Duodenal mucosa (tissue), 2 donors: ENCODE results near the gene MSANTD2.

Experiments
- H3K27ac ChIP-seq: one replicate; pipeline ENCODE4 v1.7.0; 2013; ENCODE audit warnings: low read depth, low read length
- H3K27me3 ChIP-seq, 2 donors: one replicate each; pipeline ENCODE4 v1.7.0; 2013; ENCODE audit warnings: low read length in 2 of 2, control low read depth in 1 of 2; ENCODE audit not compliant: insufficient read depth in 2 of 2, control insufficient read depth in 1 of 2
- H3K36me3 ChIP-seq, 2 donors: one replicate each; pipeline ENCODE4 v1.7.0; 2013; ENCODE audit warnings: low read length in 2 of 2, control low read depth in 1 of 2; ENCODE audit not compliant: insufficient read depth in 2 of 2, control insufficient read depth in 1 of 2
- H3K4me1 ChIP-seq, 2 donors: one replicate each; pipeline ENCODE4 v1.7.0; 2013; ENCODE audit warnings: low read length in 2 of 2, control low read depth in 1 of 2; ENCODE audit not compliant: insufficient read depth in 2 of 2, control insufficient read depth in 1 of 2
- H3K4me3 ChIP-seq, 2 donors: one replicate each; pipeline ENCODE4 v1.7.0; 2013; ENCODE audit warnings: low read length in 2 of 2, low read depth in 1 of 2
- H3K9ac ChIP-seq, 2 donors: one replicate each; pipeline ENCODE4 v1.7.0; 2013; ENCODE audit warnings: low read length in 2 of 2, low read depth in 1 of 2
- H3K9me3 ChIP-seq, 2 donors: one replicate each; pipeline ENCODE4 v1.7.0; 2013; ENCODE audit warnings: low read length in 2 of 2, control low read depth in 1 of 2; ENCODE audit not compliant: control insufficient read depth in 1 of 2

The MSANTD2 gene

GRCh38 chr11:124839128-124839971 lies 39.1 kb upstream of the MSANTD2 start:
- no peak overlapping the region for H3K9ac ChIP-seq

DNA sequence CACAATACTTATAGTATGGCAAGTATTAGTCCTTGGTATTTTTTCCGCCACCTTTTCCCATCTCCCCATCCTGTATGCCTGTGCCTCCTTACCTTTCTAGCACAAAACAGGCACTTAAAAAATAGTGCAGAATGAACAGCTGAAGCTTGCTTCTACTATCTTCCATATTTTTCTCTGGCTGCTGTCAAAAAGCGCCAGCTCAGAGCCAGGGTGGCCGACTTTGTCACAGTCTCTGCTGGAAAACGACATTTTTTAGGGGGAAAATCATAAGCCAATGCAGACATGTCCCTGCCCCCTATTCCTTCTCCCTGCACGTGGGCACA lies 38.6 kb upstream of the MSANTD2 start:
- Histone ChIP-seq H3K36me3 (no peaks in the 10 kb centered on the region), H3K4me1 (peaks cover 4 to 10% of the 10 kb centered on the region in 2 donors), H3K9me3 (no peaks in the 10 kb centered on the region), H3K4me3 (no peak overlapping the region), H3K27me3 (peaks cover 59 to 60% of the 10 kb centered on the region in 2 donors), H3K27ac (no peak overlapping the region), H3K9ac (no peak overlapping the region)

More at GRCh38 chr11:124839128-124839971, 39.1 kb upstream of the MSANTD2 start:
- no peaks in the 10 kb centered on the region for H3K9me3 ChIP-seq
- H3K27me3 ChIP-seq, result peaks cover 63 to 64% of the 10 kb centered on the region in 2 donors
- no peaks in the 10 kb centered on the region for H3K36me3 ChIP-seq
- peaks cover 0 to 7% of the 10 kb centered on the region in 2 donors for H3K4me1 ChIP-seq
- H3K4me3 ChIP-seq, result peak overlapping the region in 1 of 2 donors; percentile 42
- H3K27ac ChIP-seq, result no peak overlapping the region

GRCh38 chr11:124837491-124837856 lies 37.3 kb upstream of the MSANTD2 start:
- H3K27ac ChIP-seq, result no peak overlapping the region
- H3K27me3 ChIP-seq, result peaks cover 47% of the 10 kb centered on the region in 2 donors

DNA sequence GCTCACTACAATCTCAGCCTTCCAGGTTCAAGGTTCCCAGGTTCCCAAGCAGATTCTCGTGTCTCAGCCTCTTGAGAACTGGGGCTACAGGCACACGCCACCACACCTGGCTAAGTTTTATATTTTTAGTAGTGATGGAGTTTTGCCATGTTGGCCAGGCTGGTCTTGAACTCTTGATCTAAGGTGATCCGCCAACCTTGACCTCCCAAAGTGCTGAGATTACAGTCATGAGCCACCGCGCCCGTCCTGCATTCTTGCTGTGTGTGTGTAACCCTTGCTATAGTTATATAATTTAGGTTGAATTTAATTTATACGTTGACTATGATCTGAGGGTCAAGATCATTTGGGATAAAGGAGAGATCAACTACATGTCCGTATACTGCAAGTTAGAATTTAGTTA lies 35.7 kb upstream of the MSANTD2 start:
- Histone ChIP-seq H3K4me3 (no peak overlapping the region), H3K27me3 (peaks cover 31 to 32% of the 10 kb centered on the region in 2 donors), H3K9ac (no peak overlapping the region), H3K27ac (no peak overlapping the region), H3K9me3 (no peaks in the 10 kb centered on the region), H3K4me1 (peaks cover 4 to 11% of the 10 kb centered on the region in 2 donors), H3K36me3 (no peaks in the 10 kb centered on the region)

More at GRCh38 chr11:124837491-124837856, 37.3 kb upstream of the MSANTD2 start:
- H3K4me3 ChIP-seq, result no peak overlapping the region
- H3K36me3 ChIP-seq, result no peaks in the 10 kb centered on the region
- peaks cover 4 to 11% of the 10 kb centered on the region in 2 donors for H3K4me1 ChIP-seq
- H3K9me3 ChIP-seq, result no peaks in the 10 kb centered on the region
- H3K9ac ChIP-seq, result no peak overlapping the region

GRCh38 chr11:124834526-124835180 lies 34.4 kb upstream of the MSANTD2 start:
- no peak overlapping the region for H3K9ac ChIP-seq
- H3K36me3 ChIP-seq, result no peaks in the 10 kb centered on the region
- no peaks in the 10 kb centered on the region for H3K9me3 ChIP-seq
- H3K27me3 ChIP-seq, result peaks cover 19 to 20% of the 10 kb centered on the region in 2 donors
- H3K4me1 ChIP-seq, result peaks cover 4 to 8% of the 10 kb centered on the region in 2 donors
- no peak overlapping the region for H3K4me3 ChIP-seq
- H3K27ac ChIP-seq, result no peak overlapping the region

DNA sequence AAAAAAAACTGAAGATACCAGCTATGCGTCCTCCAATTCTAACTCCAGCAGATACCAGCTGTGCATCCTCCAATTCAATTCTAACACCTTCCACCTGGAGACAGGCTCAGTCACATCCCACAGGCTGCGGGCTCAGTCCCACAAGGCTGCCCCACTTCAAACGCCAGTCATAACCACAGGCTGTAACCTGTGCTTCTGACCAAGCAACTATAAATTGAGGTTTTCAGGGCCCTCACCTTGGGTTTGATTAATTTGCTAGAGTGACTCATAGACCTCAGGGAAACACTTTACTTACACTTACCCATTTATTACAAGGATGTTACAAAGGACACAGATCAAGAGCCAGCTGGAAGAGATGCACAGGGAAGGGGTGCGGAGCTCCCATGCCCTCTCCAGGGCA lies 32.4 kb upstream of the MSANTD2 start:
- no peaks in the 10 kb centered on the region for H3K9me3 ChIP-seq
- H3K4me1 ChIP-seq, result peaks cover 4% of the 10 kb centered on the region in 2 donors
- no peak overlapping the region for H3K27ac ChIP-seq
- H3K36me3 ChIP-seq, result no peaks in the 10 kb centered on the region
- H3K9ac ChIP-seq, result no peak overlapping the region
- peaks cover 0 to under 1% of the 10 kb centered on the region in 2 donors for H3K27me3 ChIP-seq
- H3K4me3 ChIP-seq, result no peak overlapping the region

- Histone ChIP-seq H3K27me3 (no peaks in the 10 kb centered on the region), H3K27ac (no peak overlapping the region), H3K4me1 (peaks cover 4% of the 10 kb centered on the region in 2 donors), H3K4me3 (no peak overlapping the region), H3K9ac (no peak overlapping the region), H3K9me3 (no peaks in the 10 kb centered on the region), H3K36me3 (no peaks in the 10 kb centered on the region)
These were observed 31.7 kb upstream of the MSANTD2 start for GRCh38 chr11:124831897-124832296.

DNA sequence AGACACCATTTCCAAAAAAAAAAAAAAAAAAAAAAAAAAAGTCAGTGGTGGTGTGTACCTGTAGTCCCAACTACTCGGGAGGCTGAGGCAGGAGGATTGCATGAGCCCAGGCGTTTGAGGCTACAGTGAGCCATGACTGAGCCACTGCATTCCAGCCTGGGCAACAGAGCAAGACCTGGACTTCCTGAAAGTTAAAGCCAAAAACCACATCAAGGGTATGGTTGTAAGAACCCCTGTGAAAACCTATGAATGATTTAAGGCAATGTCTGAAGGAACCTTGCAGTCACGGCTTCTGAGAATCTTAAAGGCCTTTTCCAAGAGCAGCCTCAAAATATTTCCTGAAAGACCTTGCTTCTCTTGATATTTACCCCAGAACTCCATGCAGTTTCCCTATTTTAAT lies 30.5 kb upstream of the MSANTD2 start:
- Histone ChIP-seq H3K27ac (no peak overlapping the region), H3K4me3 (no peak overlapping the region), H3K9ac (no peak overlapping the region), H3K36me3 (no peaks in the 10 kb centered on the region), H3K4me1 (peaks cover 4% of the 10 kb centered on the region in 2 donors), H3K9me3 (no peaks in the 10 kb centered on the region), H3K27me3 (no peaks in the 10 kb centered on the region)

DNA sequence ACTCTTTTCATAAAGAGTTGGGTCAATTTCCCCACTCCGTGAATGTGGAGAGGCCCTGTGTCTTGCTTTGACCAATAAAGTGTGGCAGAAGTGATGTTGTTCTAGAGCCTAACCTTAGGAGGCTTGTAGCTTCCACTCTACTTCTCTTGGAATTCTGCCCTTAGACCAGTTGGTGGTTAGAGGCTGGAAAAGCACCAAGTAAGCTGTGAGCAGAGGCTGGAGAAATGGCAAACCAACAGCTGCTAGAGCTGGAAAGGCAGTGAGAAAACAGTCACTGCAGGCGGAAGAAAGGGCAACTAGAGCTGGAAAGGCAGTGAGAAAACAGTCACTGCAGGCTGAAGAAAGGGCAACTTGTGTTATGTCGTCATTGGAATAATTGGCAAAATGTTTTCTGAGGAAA lies 29.8 kb upstream of the MSANTD2 start:
- H3K9me3 ChIP-seq, result no peaks in the 10 kb centered on the region
- H3K27ac ChIP-seq, result no peak overlapping the region
- no peak overlapping the region for H3K4me3 ChIP-seq
- H3K27me3 ChIP-seq, result no peaks in the 10 kb centered on the region
- peaks cover 4% of the 10 kb centered on the region in 2 donors for H3K4me1 ChIP-seq
- H3K36me3 ChIP-seq, result no peaks in the 10 kb centered on the region
- no peak overlapping the region for H3K9ac ChIP-seq

GRCh38 chr11:124825876-124826275 lies 25.7 kb upstream of the MSANTD2 start:
- no peak overlapping the region for H3K4me3 ChIP-seq
- peaks cover 18% of the 10 kb centered on the region in 2 donors for H3K4me1 ChIP-seq

More at GRCh38 chr11:124825876-124826275, 25.7 kb upstream of the MSANTD2 start:
- no peaks in the 10 kb centered on the region for H3K9me3 ChIP-seq
- no peaks in the 10 kb centered on the region for H3K36me3 ChIP-seq
- H3K27ac ChIP-seq, result no peak overlapping the region
- no peak overlapping the region for H3K9ac ChIP-seq
- no peaks in the 10 kb centered on the region for H3K27me3 ChIP-seq
